Measurements from ENCODE around the gene ARHGAP6. TPM values are rescaled to one million over a fixed set of nuclear protein-coding genes. Genes with fewer than 3 reads are reported as not detected.
A peak's percentile ranks its signal among the peaks of the same experiment; 100 is the strongest.

ARHGAP6 gene
- total RNA-seq, 4 donors from 2014 or later, result 17.2 to 47.0 (median 21.6) TPM

GRCh38 chrX:11702420-11702819 lies 36.7 kb upstream of the ARHGAP6 start:
- H3K4me3 ChIP-seq, result no peak overlapping the region
- DNase-seq, result no peak
- no peaks in the 10 kb centered on the region for H3K4me1 ChIP-seq
- H3K9me3 ChIP-seq, result no peaks in the 10 kb centered on the region
- no peaks in the 10 kb centered on the region for H3K36me3 ChIP-seq
- no peak overlapping the region for H3K27ac ChIP-seq
- intact Hi-C loops (cut with DNase I; ENCODE audit: low total_unique reads), result no loop called here
- TF ChIP-seq CTCF (IDR thresholded peaks at IDR 0.05) (no peak), POLR2A (IDR thresholded peaks at IDR 0.05) (no peak)
- H3K27me3 ChIP-seq, result no peaks in the 10 kb centered on the region

- Histone ChIP-seq H3K27me3 (no peaks in the 10 kb centered on the region), H3K36me3 (no peaks in the 10 kb centered on the region), H3K9me3 (no peaks in the 10 kb centered on the region), H3K27ac (peak overlapping the region; percentile 22 to 55), H3K4me1 (no peaks in the 10 kb centered on the region), H3K4me3 (no peak overlapping the region)
- intact Hi-C loops (cut with DNase I; ENCODE audit: low total_unique reads), result no loop called here
- DNase-seq, result no peak
- TF ChIP-seq CTCF (IDR thresholded peaks at IDR 0.05) (no peak), POLR2A (IDR thresholded peaks at IDR 0.05) (no peak)
Measured at GRCh38 chrX:11698702-11699101, 33.0 kb upstream of the ARHGAP6 start.

GRCh38 chrX:11688201-11688600 lies 22.5 kb upstream of the ARHGAP6 start:
- no peak for DNase-seq
- TF ChIP-seq CTCF (IDR thresholded peaks at IDR 0.05) (no peak), POLR2A (IDR thresholded peaks at IDR 0.05) (no peak)
- peaks cover 0 to 2% of the 10 kb centered on the region in 2 donors for H3K27me3 ChIP-seq
- no peak overlapping the region for H3K4me3 ChIP-seq
- H3K9me3 ChIP-seq, result no peaks in the 10 kb centered on the region
- H3K36me3 ChIP-seq, result no peaks in the 10 kb centered on the region
- intact Hi-C loops (cut with DNase I; ENCODE audit: low total_unique reads), result no loop called here
- H3K4me1 ChIP-seq, result no peaks in the 10 kb centered on the region
- H3K27ac ChIP-seq, result no peak overlapping the region

GRCh38 chrX:11687157-11687556 lies 21.4 kb upstream of the ARHGAP6 start:
- no peaks in the 10 kb centered on the region for H3K4me1 ChIP-seq
- intact Hi-C loops (cut with DNase I; ENCODE audit: low total_unique reads), result no loop called here
- no peak overlapping the region for H3K27ac ChIP-seq
- TF ChIP-seq POLR2A (IDR thresholded peaks at IDR 0.05) (no peak), CTCF (IDR thresholded peaks at IDR 0.05) (no peak)
- H3K27me3 ChIP-seq, result peaks cover 0 to 2% of the 10 kb centered on the region in 2 donors
- no peak for DNase-seq
- H3K36me3 ChIP-seq, result no peaks in the 10 kb centered on the region
- H3K9me3 ChIP-seq, result no peaks in the 10 kb centered on the region
- no peak overlapping the region for H3K4me3 ChIP-seq

GRCh38 chrX:11683057-11683456 lies 17.3 kb upstream of the ARHGAP6 start:
- no peaks in the 10 kb centered on the region for H3K4me1 ChIP-seq
- H3K27ac ChIP-seq, result no peak overlapping the region
- no peaks in the 10 kb centered on the region for H3K9me3 ChIP-seq
- DNase-seq, result no peak
- intact Hi-C loops (cut with DNase I; ENCODE audit: low total_unique reads), result no loop called here
- H3K36me3 ChIP-seq, result no peaks in the 10 kb centered on the region
- peaks cover 0 to 2% of the 10 kb centered on the region in 2 donors for H3K27me3 ChIP-seq
- TF ChIP-seq POLR2A (IDR thresholded peaks at IDR 0.05) (no peak), CTCF (IDR thresholded peaks at IDR 0.05) (no peak)
- H3K4me3 ChIP-seq, result no peak overlapping the region

Measured in uterus (tissue), 4 donors.